GM23338 (cell line): Measurements from ENCODE around the gene PIP5K1A. TPM values are rescaled to one million over a fixed set of nuclear protein-coding genes. Genes with fewer than 3 reads are reported as not detected.

Source experiments
- ATAC-seq: fragments of 200-7000 bp; cut with Tn5 transposase; 3 replicates; pipeline ENCODE4 v1.9.1; 2020
- DNase-seq: peaks from one replicate; pipeline ENCODE4 v3.0.0-alpha.2; 2015; ENCODE audit warnings: low spot score
- H2AFZ ChIP-seq: fragments of 200-600 bp; sonication (generic); 2 replicates; pipeline ENCODE4 v1.8.0; 2016; ENCODE audit warnings: antibody characterized with exemption, mild to moderate bottlenecking, moderate library complexity
- H3F3A ChIP-seq: fragments of 200-600 bp; sonication (generic); replicated peaks from 2 replicates; pipeline ENCODE4 v1.8.0; 2017; ENCODE audit warnings: antibody characterized with exemption, mixed run types, low read depth
- H3K27ac ChIP-seq: fragments of 200-600 bp; sonication (generic); 2 replicates; pipeline ENCODE4 v1.6.1; 2016; ENCODE audit warnings: low read depth
- H3K27me3 ChIP-seq: fragments of 200-600 bp; sonication (generic); 2 replicates; pipeline ENCODE4 v1.8.0; 2016; ENCODE audit warnings: mild to moderate bottlenecking, mixed run types, moderate library complexity; ENCODE audit not compliant: insufficient read depth
- H3K36me3 ChIP-seq: fragments of 200-600 bp; sonication (generic); 2 replicates; pipeline ENCODE4 v1.8.0; 2016; ENCODE audit warnings: mild to moderate bottlenecking; ENCODE audit not compliant: insufficient read depth
- H3K4me1 ChIP-seq: fragments of 200-600 bp; sonication (generic); 2 replicates; pipeline ENCODE4 v1.8.0; 2016; ENCODE audit warnings: mild to moderate bottlenecking, moderate library complexity; ENCODE audit not compliant: insufficient read depth
- H3K4me2 ChIP-seq: fragments of 200-600 bp; sonication (generic); 2 replicates; pipeline ENCODE4 v1.7.1; 2017; ENCODE audit warnings: mixed run types
- H3K4me3 ChIP-seq: fragments of 200-600 bp; sonication (generic); 2 replicates; pipeline ENCODE4 v1.6.1; 2016; ENCODE audit warnings: mixed run types
- H3K79me2 ChIP-seq: fragments of 200-600 bp; sonication (generic); replicated peaks from 2 replicates; pipeline ENCODE4 v1.8.0; 2017; ENCODE audit warnings: mild to moderate bottlenecking; ENCODE audit not compliant: insufficient read depth
- H3K9me2 ChIP-seq: fragments of 200-600 bp; sonication (generic); 2 replicates; pipeline ENCODE4 v1.8.0; 2017; ENCODE audit not compliant: insufficient read depth
- H4K20me1 ChIP-seq: fragments of 200-600 bp; sonication (generic); replicated peaks from 2 replicates; pipeline ENCODE4 v1.8.0; 2017; ENCODE audit warnings: mild to moderate bottlenecking; ENCODE audit not compliant: insufficient read depth
- H3K27ac Mint-ChIP-seq: 2 replicates; pipeline ENCODE4 v1.8.0; 2020; ENCODE audit warnings: inconsistent platforms, mild to moderate bottlenecking, moderate library complexity, mixed read lengths
- H3K27me3 Mint-ChIP-seq: 3 replicates; pipeline ENCODE4 v1.8.0; 2022; ENCODE audit warnings: low read depth, mild to moderate bottlenecking, moderate library complexity, mixed read lengths, inconsistent platforms; ENCODE audit not compliant: insufficient read depth, poor library complexity
- H3K36me3 Mint-ChIP-seq: 3 replicates; pipeline ENCODE4 v1.8.0; 2021; ENCODE audit warnings: low read depth, mild to moderate bottlenecking, inconsistent platforms, moderate library complexity, mixed read lengths
- H3K4me1 Mint-ChIP-seq: 3 replicates; pipeline ENCODE4 v1.8.0; 2020; ENCODE audit warnings: mild to moderate bottlenecking, inconsistent platforms, mixed read lengths
- H3K4me3 Mint-ChIP-seq: 3 replicates; pipeline ENCODE4 v1.8.0; 2021; ENCODE audit warnings: moderate library complexity, mild to moderate bottlenecking, inconsistent platforms, mixed read lengths
- H3K9me3 Mint-ChIP-seq: 3 replicates; pipeline ENCODE4 v1.8.0; 2020; ENCODE audit warnings: moderate library complexity, mild to moderate bottlenecking, inconsistent platforms, mixed read lengths
- CTCF ChIP-seq, 2 experiments: fragments of 200-600 bp in 1 of 2; sonication (generic) in 1 of 2; conservative IDR thresholded peaks; 2 replicates each; pipeline versions ENCODE4 v1.5.1 to v1.6.1; 2016 to 2017; ENCODE audit warnings: antibody characterized with exemption in 2 of 2, low read depth in 2 of 2, mild to moderate bottlenecking in 2 of 2, moderate library complexity in 1 of 2
- EZH2 ChIP-seq: fragments of 200-600 bp; sonication (generic); IDR thresholded peaks from one replicate; pipeline ENCODE4 v1.8.0; 2017; ENCODE audit warnings: antibody characterized with exemption, mild to moderate bottlenecking, low read depth; ENCODE audit not compliant: unreplicated experiment
- NANOG ChIP-seq: IDR thresholded peaks from 2 replicates; pipeline ENCODE4 v1.6.1; 2016; ENCODE audit warnings: antibody characterized with exemption, borderline replicate concordance
- POLR2AphosphoS5 ChIP-seq: IDR thresholded peaks from 2 replicates; pipeline ENCODE4 v1.6.1; 2016; ENCODE audit warnings: antibody characterized with exemption, low read depth
- ZNF331 ChIP-seq: fragments of 250-450 bp; sonication (Bioruptor Pico); IDR thresholded peaks from 2 replicates; pipeline ENCODE4 v1.5.0; 2020; ENCODE audit warnings: low read depth, mild to moderate bottlenecking, moderate library complexity
- ZNF462 ChIP-seq: fragments of 250-450 bp; sonication (Bioruptor Pico); IDR thresholded peaks from 2 replicates; pipeline ENCODE4 v1.5.0; 2020; ENCODE audit warnings: mild to moderate bottlenecking, moderate library complexity
- polyA plus RNA-seq: library from polyadenylated mRNA; unstranded; fragments of >200 nt; fragmentation: Nextera tagmentation; extraction: Ambion mirVana; gene quantifications from 2 replicates; pipeline ENCODE4 v1.2.1, GENCODE V29; 2016
- total RNA-seq: library from RNA; depleted of rRNA; stranded (reverse); fragments of >200 nt; shearing (Covaris generic); gene quantifications from 2 replicates; pipeline ENCODE4 v1.2.3, GENCODE V29; 2014

PIP5K1A gene
- total and polyA plus RNA-seq, 2 experiments from 2014 or later: 23.2 to 63.3 TPM

GRCh38 chr1:151288502-151288901, 90.2 kb downstream of the PIP5K1A start (continued):
- no peak for TF ChIP-seq ZNF462 (CRISPR knock-in tag)
- TF ChIP-seq POLR2AphosphoS5: no peak
- no peak for TF ChIP-seq ZNF331 (CRISPR knock-in tag)
- TF ChIP-seq EZH2: no peak
- no peak for TF ChIP-seq CTCF (conservative IDR thresholded peaks at IDR 0.05; ENCODE audit: low read depth in 2 of 2)

GRCh38 chr1:151289080-151289935, 91.0 kb downstream of the PIP5K1A start:
- TF ChIP-seq NANOG (no peak), POLR2AphosphoS5 (0 out of 2 replicates have a peak, but pooled peaks have one; percentile 12)

More at GRCh38 chr1:151289080-151289935, 91.0 kb downstream of the PIP5K1A start:
- Histone ChIP-seq H3K4me2 (no peak overlapping the region), H3F3A (peaks cover 9% of the 10 kb centered on the region; the same call in 1 of the 2 replicates), H3K36me3 (peaks cover 13% of the 10 kb centered on the region; the same call in 1 of the 2 replicates), H3K27me3 (no peaks in the 10 kb centered on the region), H3K4me1 (peaks cover 17% of the 10 kb centered on the region), H3K27ac (no peak overlapping the region), H2AFZ (no peak overlapping the region), H3K4me3 (no peak overlapping the region), H3K79me2 (peaks cover 19% of the 10 kb centered on the region), H4K20me1 (peaks cover 14% of the 10 kb centered on the region; the same call in 1 of the 2 replicates), H3K9me2 (peaks cover 10% of the 10 kb centered on the region; the same call in 1 of the 2 replicates)
- H3K4me3 Mint-ChIP-seq: no peak overlapping the region; the same call in 2 of the 3 replicates
- H3K9me3 Mint-ChIP-seq: no peaks in the 10 kb centered on the region; the same call in 2 of the 3 replicates
- no peak for ATAC-seq
- H3K27ac Mint-ChIP-seq: no peak overlapping the region
- H3K4me1 Mint-ChIP-seq: peaks cover 31% of the 10 kb centered on the region
- DNase-seq: no peak
- peaks cover 18% of the 10 kb centered on the region for H3K27me3 Mint-ChIP-seq
- H3K36me3 Mint-ChIP-seq: peaks cover 85% of the 10 kb centered on the region
